Muscle of leg (tissue), 11 donors: Measurements from ENCODE around the gene TCF12. TPM values are rescaled to one million over a fixed set of nuclear protein-coding genes. Genes with fewer than 3 reads are reported as not detected.

ENCODE experiments used
- DNase-seq: peaks from one replicate; pipeline ENCODE4 v3.0.0; 2013
- H3K27ac ChIP-seq: one replicate; pipeline ENCODE4 v1.5.1; 2013; ENCODE audit warnings: mild to moderate bottlenecking, low read length, control low read depth
- H3K27me3 ChIP-seq: one replicate; pipeline ENCODE4 v1.6.1; 2013; ENCODE audit warnings: low read length; ENCODE audit not compliant: control insufficient read depth, insufficient read depth
- H3K36me3 ChIP-seq: one replicate; pipeline ENCODE4 v1.6.1; 2013; ENCODE audit warnings: low read length; ENCODE audit not compliant: control insufficient read depth, insufficient read depth
- H3K4me1 ChIP-seq: one replicate; pipeline ENCODE4 v1.6.1; 2013; ENCODE audit warnings: low read length; ENCODE audit not compliant: control insufficient read depth, insufficient read depth
- H3K4me3 ChIP-seq: one replicate; pipeline ENCODE4 v1.5.1; 2013; ENCODE audit warnings: low read length, control low read depth
- H3K9me3 ChIP-seq: replicated peaks from 2 replicates; pipeline ENCODE4 v1.6.1; 2013; ENCODE audit warnings: low read depth, low read length; ENCODE audit not compliant: control insufficient read depth
- WGBS: methylation state at CpG from one replicate; pipeline ENCODE4 v1.1.5; 2013; ENCODE audit warnings: missing lambda C conversion rate; ENCODE audit not compliant: insufficient coverage; 5-methylcytosine and 5-hydroxymethylcytosine counted together
- polyA plus RNA-seq, 8 donors: library from polyadenylated mRNA; unstranded; fragments of 120-200 nt; gene quantifications; one replicate each; pipeline versions ENCODE4 v1.2.1 to v1.2.3, GENCODE V29; 2013; ENCODE audit warnings: inconsistent platforms in 1 of 8, low replicate concordance in 1 of 8; ENCODE audit not compliant: insufficient read length in 8 of 8, insufficient read depth in 1 of 8
- total RNA-seq: library from RNA; stranded (reverse); fragments of 120-200 nt; gene quantifications from one replicate; pipeline ENCODE4 v1.2.4, GENCODE V29; 2013

The TCF12 gene
- total and polyA plus RNA-seq, 9 donors, result 79.1 to 147 (median 116) TPM

GRCh38 chr15:57259568-57260040 is 341.2 kb downstream of the TCF12 start:
- Histone ChIP-seq H3K4me3 (no peak overlapping the region), H3K27ac (peak overlapping the region; percentile 43), H3K36me3 (peaks cover 24% of the 10 kb centered on the region), H3K9me3 (no peaks in the 10 kb centered on the region), H3K27me3 (no peaks in the 10 kb centered on the region), H3K4me1 (peaks cover 4% of the 10 kb centered on the region)
- DNase-seq, result peak; percentile 39
- 13% methylated on average over 1 of the region's 6 CpGs for WGBS

- DNase-seq, result no peak
- Histone ChIP-seq H3K9me3 (no peaks in the 10 kb centered on the region), H3K4me1 (peaks cover 4% of the 10 kb centered on the region), H3K4me3 (no peak overlapping the region), H3K27me3 (no peaks in the 10 kb centered on the region), H3K36me3 (peaks cover 39% of the 10 kb centered on the region), H3K27ac (no peak overlapping the region)
- WGBS, result no CpG with 5 or more reads among the region's 3 CpGs
Observed at GRCh38 chr15:57263520-57263919, 345.1 kb downstream of the TCF12 start.

- H3K27me3 ChIP-seq, result no peaks in the 10 kb centered on the region
- no peak overlapping the region for H3K4me3 ChIP-seq
- no peaks in the 10 kb centered on the region for H3K4me1 ChIP-seq
- no peak for DNase-seq
- H3K36me3 ChIP-seq, result peaks cover 57% of the 10 kb centered on the region
- H3K9me3 ChIP-seq, result no peaks in the 10 kb centered on the region
- no CpG with 5 or more reads among the region's 9 CpGs for WGBS
- no peak overlapping the region for H3K27ac ChIP-seq
Observed at GRCh38 chr15:57272771-57273357, 354.4 kb downstream of the TCF12 start.

GRCh38 chr15:57273402-57273801 is 355.0 kb downstream of the TCF12 start:
- no peaks in the 10 kb centered on the region for H3K27me3 ChIP-seq
- DNase-seq, result no peak
- H3K9me3 ChIP-seq, result no peaks in the 10 kb centered on the region
- WGBS, result 80% methylated on average over 1 of the region's 1 CpG
- no peak overlapping the region for H3K4me3 ChIP-seq
- no peak overlapping the region for H3K27ac ChIP-seq
- H3K36me3 ChIP-seq, result peaks cover 52% of the 10 kb centered on the region
- H3K4me1 ChIP-seq, result no peaks in the 10 kb centered on the region

- no CpG with 5 or more reads among the region's 3 CpGs for WGBS
- no peaks in the 10 kb centered on the region for H3K27me3 ChIP-seq
- H3K27ac ChIP-seq, result no peak overlapping the region
- no peaks in the 10 kb centered on the region for H3K9me3 ChIP-seq
- no peaks in the 10 kb centered on the region for H3K4me1 ChIP-seq
- no peak for DNase-seq
- H3K4me3 ChIP-seq, result no peak overlapping the region
- peaks cover 61% of the 10 kb centered on the region for H3K36me3 ChIP-seq
Observed at GRCh38 chr15:57278439-57278838, 360.0 kb downstream of the TCF12 start.

GRCh38 chr15:57280464-57280863 is 362.0 kb downstream of the TCF12 start:
- H3K27me3 ChIP-seq, result no peaks in the 10 kb centered on the region
- no peaks in the 10 kb centered on the region for H3K4me1 ChIP-seq
- peaks cover 51% of the 10 kb centered on the region for H3K36me3 ChIP-seq
- no peak for DNase-seq
- H3K4me3 ChIP-seq, result no peak overlapping the region
- H3K9me3 ChIP-seq, result no peaks in the 10 kb centered on the region
- no CpG with 5 or more reads among the region's 3 CpGs for WGBS
- no peak overlapping the region for H3K27ac ChIP-seq

- Histone ChIP-seq H3K9me3 (no peaks in the 10 kb centered on the region), H3K4me3 (no peak overlapping the region), H3K36me3 (peaks cover 47% of the 10 kb centered on the region), H3K4me1 (no peaks in the 10 kb centered on the region), H3K27me3 (no peaks in the 10 kb centered on the region), H3K27ac (no peak overlapping the region)
- WGBS, result 84% methylated on average over 7 of the region's 8 CpGs
- DNase-seq, result no peak
Observed at GRCh38 chr15:57281321-57281720, 362.9 kb downstream of the TCF12 start.

- H3K4me1 ChIP-seq, result no peaks in the 10 kb centered on the region
- DNase-seq, result no peak
- no peak overlapping the region for H3K27ac ChIP-seq
- no peaks in the 10 kb centered on the region for H3K9me3 ChIP-seq
- WGBS, result 100% methylated on average over 2 of the region's 3 CpGs
- no peaks in the 10 kb centered on the region for H3K27me3 ChIP-seq
- peaks cover 49% of the 10 kb centered on the region for H3K36me3 ChIP-seq
- H3K4me3 ChIP-seq, result no peak overlapping the region
Observed at GRCh38 chr15:57282686-57283085, 364.2 kb downstream of the TCF12 start.

- H3K36me3 ChIP-seq, result peaks cover 47% of the 10 kb centered on the region
- no peaks in the 10 kb centered on the region for H3K4me1 ChIP-seq
- no peak overlapping the region for H3K27ac ChIP-seq
- H3K9me3 ChIP-seq, result no peaks in the 10 kb centered on the region
- no peak overlapping the region for H3K4me3 ChIP-seq
- DNase-seq, result no peak
- WGBS, result 81% methylated on average over 4 of the region's 14 CpGs
- no peaks in the 10 kb centered on the region for H3K27me3 ChIP-seq
Observed at GRCh38 chr15:57283774-57284503, 365.5 kb downstream of the TCF12 start.

- WGBS, result no CpG with 5 or more reads among the region's 3 CpGs
- Histone ChIP-seq H3K4me3 (no peak overlapping the region), H3K4me1 (no peaks in the 10 kb centered on the region), H3K9me3 (no peaks in the 10 kb centered on the region), H3K27ac (no peak overlapping the region), H3K36me3 (peaks cover 41% of the 10 kb centered on the region), H3K27me3 (no peaks in the 10 kb centered on the region)
- no peak for DNase-seq
Observed at GRCh38 chr15:57284535-57284934, 366.1 kb downstream of the TCF12 start.
